Measurements from ENCODE around the gene MRPL10. TPM values are rescaled to one million over a fixed set of nuclear protein-coding genes. Genes with fewer than 3 reads are reported as not detected.
A peak's percentile ranks its signal among the peaks of the same experiment; 100 is the strongest.

The MRPL10 gene
- total RNA-seq, 1 experiment from 2014 or later, result 49.3 TPM

DNA sequence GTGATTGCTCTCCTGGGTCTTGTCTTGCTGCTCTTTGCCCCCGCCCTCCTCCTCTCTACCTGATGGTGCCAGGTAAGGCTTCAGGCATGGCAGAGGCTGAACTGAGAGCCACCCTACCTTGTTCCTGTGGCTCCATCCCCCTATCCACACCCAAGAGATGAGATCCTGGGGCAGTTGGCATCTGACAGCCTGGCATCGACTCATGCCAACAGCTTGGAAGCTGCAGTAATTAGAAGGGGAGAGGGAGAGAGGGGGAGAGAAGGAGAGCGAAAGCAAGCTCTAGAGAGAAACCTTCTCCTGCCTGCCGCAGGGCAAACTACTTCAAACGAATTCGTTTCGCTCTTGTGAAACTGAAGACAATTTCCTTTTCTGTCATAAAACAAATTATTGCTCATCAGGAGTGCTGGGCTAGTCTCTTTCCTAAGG lies 33.5 kb upstream of the MRPL10 start:
- ChIA-PET POLR2A (interaction anchor here (0.5 to 2.4 kb wide), 8 partner anchors 14 to 32 kb away, joined by 3 to 19 read pairs (median 4); partner anchors contain the start of genes SP2 and SP6), CTCF (interaction anchor here (0.6 to 2.4 kb wide), 7 partner anchors 15 to 487 kb away, joined by 3 to 14 read pairs (median 3); partner anchors contain the start of genes CDK5RAP3 and SP6)
- BruUV-seq (replicated peaks), result no TSS peak
- Mint-ChIP-seq H3K9me3 (ENCODE audit: unreplicated experiment) (no peaks in the 10 kb centered on the region), H3K27me3 (ENCODE audit: insufficient read depth, unreplicated experiment) (peaks cover 3% of the 10 kb centered on the region), H3K27ac (ENCODE audit: low read depth, unreplicated experiment) (peak overlapping the region; percentile 25), H3K4me3 (ENCODE audit: unreplicated experiment) (peak overlapping the region; percentile 56), H3K4me1 (ENCODE audit: insufficient read depth, unreplicated experiment) (peaks cover 21% of the 10 kb centered on the region), H3K36me3 (ENCODE audit: insufficient read depth, unreplicated experiment) (peaks cover 7% of the 10 kb centered on the region)
- peak; percentile 79 for DNase-seq (ENCODE audit: unreplicated experiment)
- intact Hi-C loops (cut with micrococcal nuclease), result no loop called here
- TF ChIP-seq, protein P1, sequence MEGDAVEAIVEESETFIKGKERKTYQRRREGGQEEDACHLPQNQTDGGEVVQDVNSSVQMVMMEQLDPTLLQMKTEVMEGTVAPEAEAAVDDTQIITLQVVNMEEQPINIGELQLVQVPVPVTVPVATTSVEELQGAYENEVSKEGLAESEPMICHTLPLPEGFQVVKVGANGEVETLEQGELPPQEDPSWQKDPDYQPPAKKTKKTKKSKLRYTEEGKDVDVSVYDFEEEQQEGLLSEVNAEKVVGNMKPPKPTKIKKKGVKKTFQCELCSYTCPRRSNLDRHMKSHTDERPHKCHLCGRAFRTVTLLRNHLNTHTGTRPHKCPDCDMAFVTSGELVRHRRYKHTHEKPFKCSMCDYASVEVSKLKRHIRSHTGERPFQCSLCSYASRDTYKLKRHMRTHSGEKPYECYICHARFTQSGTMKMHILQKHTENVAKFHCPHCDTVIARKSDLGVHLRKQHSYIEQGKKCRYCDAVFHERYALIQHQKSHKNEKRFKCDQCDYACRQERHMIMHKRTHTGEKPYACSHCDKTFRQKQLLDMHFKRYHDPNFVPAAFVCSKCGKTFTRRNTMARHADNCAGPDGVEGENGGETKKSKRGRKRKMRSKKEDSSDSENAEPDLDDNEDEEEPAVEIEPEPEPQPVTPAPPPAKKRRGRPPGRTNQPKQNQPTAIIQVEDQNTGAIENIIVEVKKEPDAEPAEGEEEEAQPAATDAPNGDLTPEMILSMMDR (IDR thresholded peaks at IDR 0.05; ENCODE audit: unreplicated experiment), result no peak

- Mint-ChIP-seq H3K4me1 (ENCODE audit: insufficient read depth, unreplicated experiment) (peaks cover 21% of the 10 kb centered on the region), H3K9me3 (ENCODE audit: unreplicated experiment) (no peaks in the 10 kb centered on the region), H3K27ac (ENCODE audit: low read depth, unreplicated experiment) (peak overlapping the region; percentile 4), H3K27me3 (ENCODE audit: insufficient read depth, unreplicated experiment) (no peaks in the 10 kb centered on the region), H3K36me3 (ENCODE audit: insufficient read depth, unreplicated experiment) (peaks cover 7% of the 10 kb centered on the region), H3K4me3 (ENCODE audit: unreplicated experiment) (no peak overlapping the region)
- POLR2A ChIA-PET, result interaction anchor here (0.6 to 2.8 kb wide), 9 partner anchors 9 to 244 kb away, joined by 3 to 19 read pairs (median 3); partner anchors contain the start of genes LRRC46, MRPL10, SNX11 and SP2
- intact Hi-C loops (cut with micrococcal nuclease), result no loop called here
- BruUV-seq (replicated peaks), result no TSS peak
- CTCF ChIA-PET, result interaction anchor here (0.5 to 1.7 kb wide), 6 partner anchors 12 to 26 kb away, joined by 3 to 8 read pairs (median 4); partner anchors contain the start of gene SP6
- TF ChIP-seq, protein P1 (IDR thresholded peaks at IDR 0.05; ENCODE audit: unreplicated experiment), result no peak
- DNase-seq (ENCODE audit: unreplicated experiment), result peak; percentile 53
Measured at GRCh38 chr17:47862621-47863440, 31.5 kb upstream of the MRPL10 start.

GRCh38 chr17:47860386-47860785 lies 29.0 kb upstream of the MRPL10 start:
- Mint-ChIP-seq H3K4me1 (ENCODE audit: insufficient read depth, unreplicated experiment) (peaks cover 21% of the 10 kb centered on the region), H3K27ac (ENCODE audit: low read depth, unreplicated experiment) (no peak overlapping the region), H3K4me3 (ENCODE audit: unreplicated experiment) (no peak overlapping the region), H3K36me3 (ENCODE audit: insufficient read depth, unreplicated experiment) (peaks cover 7% of the 10 kb centered on the region), H3K27me3 (ENCODE audit: insufficient read depth, unreplicated experiment) (peaks cover 14% of the 10 kb centered on the region), H3K9me3 (ENCODE audit: unreplicated experiment) (no peaks in the 10 kb centered on the region)
- intact Hi-C loops (cut with micrococcal nuclease), result no loop called here
- ChIA-PET POLR2A (interaction anchor here (0.9 kb wide), 1 partner anchor 25 kb away, joined by 4 read pairs; no protein-coding TSS in a partner anchor), CTCF (interaction anchor here (0.7 to 1.6 kb wide), 4 partner anchors 13 to 141 kb away, joined by 4 to 7 read pairs (median 4); no protein-coding TSS in a partner anchor)
- no peak for DNase-seq (ENCODE audit: unreplicated experiment)
- TF ChIP-seq, protein P1 (IDR thresholded peaks at IDR 0.05; ENCODE audit: unreplicated experiment), result no peak
- no TSS peak for BruUV-seq (replicated peaks)
